ENCODE results near the gene XRCC3.

DNA sequence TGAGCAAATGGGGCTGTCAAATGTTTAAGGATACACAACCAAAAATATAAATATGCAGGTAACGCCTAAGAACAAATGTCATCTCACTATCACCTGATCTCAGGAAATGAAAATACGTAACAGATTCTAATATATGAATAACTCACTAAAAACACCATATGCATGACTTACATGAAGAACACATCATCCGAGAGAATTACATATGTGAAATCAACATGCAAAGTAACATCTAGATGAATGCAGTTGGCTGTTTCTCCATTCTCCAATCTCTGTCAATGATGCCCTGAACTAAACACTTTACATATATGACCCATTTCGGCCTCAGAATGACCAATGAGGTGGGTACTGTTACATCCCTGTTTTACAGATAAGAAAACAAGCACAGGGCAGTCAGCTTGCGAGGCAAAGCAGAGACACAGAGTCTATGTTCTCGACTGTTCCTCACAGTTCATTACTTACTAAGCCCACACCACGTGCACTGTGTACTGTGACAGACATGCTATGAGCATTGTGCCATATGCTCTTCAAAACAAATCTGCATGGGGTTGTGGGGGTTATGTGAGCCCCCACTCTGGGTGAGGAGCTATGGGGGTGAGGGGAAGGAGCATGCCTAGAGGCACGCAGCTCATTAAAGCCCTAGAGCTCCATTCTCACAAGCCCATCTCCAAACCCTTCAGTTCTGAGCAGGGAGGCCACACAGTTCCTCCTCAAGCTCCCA lies 43.0 kb upstream of the XRCC3 start:
- TF ChIP-seq POLR2A (IDR thresholded peaks at IDR 0.05; ENCODE audit: control extremely low read depth in 1 of 2, low read depth in 2 of 2, low read length in 2 of 2) (no peak), YY1 (IDR thresholded peaks at IDR 0.05; ENCODE audit: low read depth, low read length) (no peak), BCL11A (IDR thresholded peaks at IDR 0.05; ENCODE audit: low read depth in 2 of 2, low read length in 2 of 2) (no peak), EZH2 (IDR thresholded peaks at IDR 0.05; ENCODE audit: low read depth, low read length, severe bottlenecking) (no peak)

All from H1 (cell line).